T-helper 9 cell (primary cell): Measurements from ENCODE around the gene PIP4K2B.

Source experiments
- DNase-seq: peaks from one replicate; pipeline ENCODE4 v3.0.0-alpha.2; 2020

The PIP4K2B gene

DNA sequence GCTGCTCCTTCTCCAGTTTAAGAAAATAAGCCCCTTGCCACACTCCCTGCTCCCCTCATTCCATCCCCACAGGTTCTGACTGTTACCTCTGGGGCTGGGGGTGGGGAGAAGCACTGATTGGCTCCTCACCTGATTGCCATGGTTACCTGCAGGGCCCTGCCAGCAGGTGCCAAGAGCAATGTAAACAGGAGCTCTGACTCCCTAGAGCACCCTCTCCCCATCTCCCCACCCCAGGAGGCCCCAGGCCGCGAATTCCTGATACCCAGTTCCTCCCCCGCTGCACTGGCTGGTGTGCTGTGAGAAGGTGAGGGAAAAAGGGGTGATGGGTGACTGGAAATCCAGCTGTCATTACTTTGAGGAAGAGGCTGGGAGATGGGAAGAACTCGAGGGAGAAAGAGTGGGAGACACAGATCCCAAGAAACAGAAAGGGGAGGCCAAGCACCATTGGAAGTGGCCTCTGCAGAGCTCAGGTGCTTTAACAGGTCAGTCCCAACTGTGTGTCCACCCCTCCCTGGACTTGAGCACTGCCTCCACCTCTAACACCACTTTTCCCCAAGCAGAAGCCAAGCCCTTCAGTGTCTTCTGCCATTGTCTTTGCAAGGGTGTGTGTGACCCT, 55.7 kb downstream of the PIP4K2B start:
- no peak for DNase-seq

DNA sequence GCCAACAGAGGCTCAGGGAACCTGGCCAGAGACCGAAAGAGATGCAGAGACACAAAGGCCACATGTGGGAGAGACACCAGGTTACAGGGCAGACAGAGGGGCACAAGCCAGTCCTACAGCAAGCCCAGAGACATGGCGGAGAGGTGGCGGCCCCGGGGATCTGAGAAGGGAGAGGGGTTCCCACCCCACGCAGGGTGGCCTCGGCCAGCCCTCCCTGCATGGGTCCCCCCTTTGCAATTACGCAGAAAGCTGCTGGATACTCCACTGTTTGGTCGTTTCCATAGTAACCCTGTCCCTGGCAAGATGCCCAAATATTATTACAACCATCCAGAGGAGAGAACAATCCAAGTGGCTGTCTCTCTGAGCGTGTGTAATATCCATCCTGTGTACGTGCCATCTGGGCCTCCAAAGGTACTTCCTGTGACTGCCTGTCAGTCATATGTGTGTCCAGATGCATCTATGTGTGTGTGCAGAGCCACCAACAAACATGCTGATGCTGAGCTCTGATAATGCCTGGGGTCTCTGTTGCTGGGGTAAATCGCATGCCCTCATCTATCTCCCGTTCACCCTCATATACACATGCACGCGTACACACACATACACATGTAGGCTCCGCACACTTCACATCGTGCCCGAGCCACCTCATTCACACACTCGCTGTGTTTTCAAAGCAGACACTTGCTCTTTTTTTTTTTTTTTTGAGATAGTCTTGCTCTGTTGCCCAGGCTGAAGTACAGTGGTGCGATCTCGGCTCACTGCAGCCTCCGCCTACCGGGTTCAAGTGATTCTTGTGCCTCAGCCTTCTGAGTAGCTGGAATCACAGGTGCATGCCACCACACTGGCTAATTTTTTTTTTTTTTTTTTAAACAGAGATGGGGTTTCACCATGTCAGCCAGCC, 56.7 kb downstream of the PIP4K2B start:
- DNase-seq = no peak

DNA sequence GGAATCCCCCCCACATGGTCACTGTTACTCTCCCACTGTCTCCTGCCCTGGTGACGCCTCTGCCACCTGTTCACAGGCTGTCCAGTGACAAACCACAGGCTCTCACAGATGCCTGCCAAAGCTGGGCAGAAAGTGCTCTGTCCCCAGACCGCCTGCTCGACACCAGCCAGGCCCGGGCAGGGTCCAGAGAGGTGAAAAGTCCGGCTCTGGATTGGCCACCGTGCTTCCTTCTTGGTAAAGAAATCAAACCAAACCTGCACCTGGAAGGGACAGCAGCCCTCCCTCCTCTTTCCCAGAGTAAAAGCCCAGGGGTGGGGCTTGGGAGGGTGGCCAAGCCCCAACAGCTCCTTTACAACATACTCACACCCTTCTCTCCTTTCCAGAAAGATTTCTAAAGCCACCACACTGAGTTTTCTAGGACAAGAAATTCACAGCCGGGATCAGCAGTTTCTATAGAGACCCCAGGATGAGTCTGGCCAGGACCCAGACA, 57.4 kb downstream of the PIP4K2B start:
- no peak for DNase-seq

DNA sequence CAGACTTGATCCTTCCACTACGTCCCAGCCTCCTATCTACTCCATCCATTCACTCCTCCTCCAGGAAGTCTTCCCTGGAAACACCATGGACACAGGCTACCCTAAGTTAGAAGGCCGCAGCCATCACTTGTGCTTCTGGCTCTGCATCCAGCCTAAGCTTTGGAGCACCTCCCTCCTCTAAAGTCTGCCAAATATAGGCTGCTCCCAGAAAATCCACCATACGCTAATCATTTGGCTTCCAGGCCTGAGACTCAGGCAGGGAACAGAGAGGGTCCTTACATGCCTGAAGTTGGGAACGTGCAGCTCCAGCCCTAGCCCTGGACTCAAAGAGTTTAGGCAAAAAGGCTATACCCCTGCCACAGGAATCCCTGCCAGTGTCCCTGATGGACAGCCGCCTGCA, 57.9 kb downstream of the PIP4K2B start:
- DNase-seq = no peak

DNA sequence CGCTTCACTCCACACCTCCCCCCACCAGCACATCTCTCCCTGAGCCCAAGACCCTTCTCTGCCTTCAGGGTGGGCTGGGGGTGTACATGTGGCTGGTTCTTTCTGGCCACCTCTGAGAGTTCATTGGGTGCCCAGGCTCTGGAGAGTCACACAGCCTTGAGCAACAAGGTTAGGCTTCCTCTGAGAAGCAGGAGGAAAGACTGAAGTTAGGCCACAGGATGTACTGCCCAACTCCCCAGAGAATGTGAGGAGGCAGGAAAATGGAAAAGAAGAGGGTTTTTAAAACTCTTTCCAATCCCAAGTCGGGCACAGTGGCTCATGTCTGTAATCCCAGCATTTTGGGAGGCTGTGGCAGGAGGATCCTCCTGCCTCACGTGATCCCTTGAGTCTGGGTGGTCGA, 58.5 kb downstream of the PIP4K2B start:
- DNase-seq = no peak

DNA sequence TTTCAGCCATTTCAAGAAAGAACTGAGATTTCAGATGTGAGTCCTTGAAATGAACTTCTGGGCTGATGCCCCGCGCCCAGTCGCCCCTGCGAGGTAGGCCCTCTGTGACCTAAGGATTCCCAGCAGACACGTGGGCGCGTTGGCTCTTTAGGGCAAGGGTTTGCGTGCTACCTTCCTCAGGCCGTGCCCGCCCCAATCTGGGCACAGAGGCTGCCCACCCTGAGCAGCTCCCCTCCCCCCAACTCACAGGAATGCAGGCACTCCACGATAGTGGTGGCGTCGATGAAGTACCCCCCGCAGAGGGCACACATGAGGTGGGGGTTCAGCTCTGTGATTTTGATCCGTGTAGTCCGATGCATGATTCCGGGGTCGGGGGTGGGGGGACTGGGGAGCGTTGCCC, 59.3 kb downstream of the PIP4K2B start:
- DNase-seq = no peak

DNA sequence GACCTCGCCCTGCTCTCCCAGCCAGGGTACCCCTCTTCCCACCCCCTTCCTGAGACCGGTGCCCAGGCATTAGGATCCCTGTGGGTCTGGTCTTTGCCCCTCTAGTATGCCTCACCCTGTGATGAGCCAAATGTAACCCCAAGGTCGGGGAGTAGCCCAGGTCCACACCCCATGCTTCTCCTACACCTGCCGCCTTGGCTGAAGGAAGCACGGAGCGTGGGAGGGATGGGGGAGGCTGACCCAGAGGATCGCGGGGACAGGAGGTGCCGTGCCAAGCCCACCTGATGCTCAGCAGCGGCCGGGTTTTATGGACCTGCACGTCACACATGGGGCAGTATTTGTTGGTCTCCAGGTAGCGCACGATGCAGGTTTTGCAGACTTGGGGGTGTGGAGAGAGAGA, 60.1 kb downstream of the PIP4K2B start:
- DNase-seq = no peak

DNA sequence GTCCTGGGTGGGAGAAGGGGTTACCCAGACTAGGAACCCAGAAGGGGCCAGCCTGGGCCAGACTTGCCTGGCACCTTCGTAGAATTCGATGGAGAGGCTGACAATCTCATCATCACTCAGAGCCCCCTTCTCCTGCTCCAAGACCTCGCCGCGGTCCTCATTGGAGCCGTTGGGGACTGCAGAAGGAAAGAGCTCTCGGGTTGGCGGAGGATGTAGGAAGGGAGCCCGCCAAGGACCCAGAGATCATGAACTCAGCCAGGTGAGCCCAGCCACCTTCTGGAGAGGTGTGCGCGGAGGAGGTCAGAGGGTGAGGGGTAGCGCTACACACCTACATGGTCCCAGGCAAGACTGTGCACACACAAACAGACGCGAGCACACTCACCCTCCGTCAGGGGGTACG, 60.7 kb downstream of the PIP4K2B start:
- no peak for DNase-seq

DNA sequence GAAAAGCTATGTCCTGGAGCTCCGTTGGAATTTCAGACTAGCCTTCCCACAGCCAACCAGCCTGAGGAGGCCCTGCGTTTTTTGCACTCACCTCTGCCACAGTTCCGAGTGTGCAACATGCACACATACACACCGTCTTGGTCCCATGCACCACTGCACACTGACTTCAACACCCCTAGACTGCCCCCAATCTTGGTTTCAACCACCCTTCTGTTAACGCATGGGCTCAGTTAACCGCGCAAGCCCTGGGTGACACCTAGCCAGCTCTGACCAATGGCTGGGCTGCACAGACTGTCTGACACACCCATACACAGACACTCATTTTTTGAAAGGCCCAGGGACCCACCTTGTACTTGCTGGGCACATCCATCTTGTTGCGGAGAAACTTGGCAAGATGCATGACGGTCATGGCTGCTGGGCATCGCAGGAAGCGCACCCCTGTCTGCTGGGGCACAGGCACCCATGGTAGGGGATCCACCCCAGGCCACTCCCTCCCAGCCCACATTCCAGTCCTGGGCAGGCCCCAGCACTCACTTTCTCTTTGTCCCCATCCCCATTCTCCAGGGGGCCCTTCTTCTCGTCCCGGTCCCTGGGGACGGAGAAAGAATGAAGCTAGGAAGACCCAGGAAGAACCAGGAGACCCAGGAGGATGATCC, 61.2 kb downstream of the PIP4K2B start:
- no peak for DNase-seq

DNA sequence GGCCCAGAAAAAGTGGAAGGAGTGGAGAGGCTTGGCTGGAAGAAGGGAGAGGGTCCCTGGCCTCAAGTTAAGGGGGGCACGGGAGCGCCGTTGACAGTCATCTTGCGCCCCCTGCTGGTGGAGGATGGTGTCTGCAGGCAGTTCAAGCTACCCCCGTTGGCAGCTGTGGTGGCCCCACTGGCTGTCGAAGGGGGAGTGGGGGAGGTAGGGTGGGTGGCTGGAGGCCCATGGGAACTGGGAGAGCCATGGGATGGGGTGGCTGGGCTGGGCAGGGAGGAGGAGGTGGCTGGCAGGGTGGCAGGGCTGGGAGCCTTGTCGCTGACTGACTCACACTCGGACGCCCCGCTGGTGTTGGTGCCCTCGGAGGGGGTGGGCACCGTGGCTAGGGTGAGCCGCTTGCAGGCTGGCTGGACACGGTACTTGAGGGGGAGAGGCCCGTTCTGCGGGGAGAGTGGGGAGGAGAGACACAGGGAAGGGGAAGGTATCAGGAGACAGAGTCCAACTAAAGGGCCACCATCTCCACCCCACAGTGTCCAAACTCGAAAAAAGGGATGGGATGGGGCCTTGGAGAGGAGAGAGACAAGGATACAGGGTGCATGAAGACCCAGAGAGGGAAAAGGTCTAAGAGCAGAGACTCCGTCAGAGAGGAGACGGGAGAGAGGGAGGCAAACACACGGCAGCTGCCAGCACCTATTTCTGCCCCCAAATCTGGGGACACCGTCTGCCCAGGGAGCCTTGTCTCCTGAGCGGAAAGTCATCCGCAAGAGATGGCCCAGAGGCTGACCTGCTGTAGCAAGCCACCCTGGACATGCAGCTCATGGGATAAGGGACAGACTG, 64.0 kb downstream of the PIP4K2B start:
- peak; percentile 81 for DNase-seq

DNA sequence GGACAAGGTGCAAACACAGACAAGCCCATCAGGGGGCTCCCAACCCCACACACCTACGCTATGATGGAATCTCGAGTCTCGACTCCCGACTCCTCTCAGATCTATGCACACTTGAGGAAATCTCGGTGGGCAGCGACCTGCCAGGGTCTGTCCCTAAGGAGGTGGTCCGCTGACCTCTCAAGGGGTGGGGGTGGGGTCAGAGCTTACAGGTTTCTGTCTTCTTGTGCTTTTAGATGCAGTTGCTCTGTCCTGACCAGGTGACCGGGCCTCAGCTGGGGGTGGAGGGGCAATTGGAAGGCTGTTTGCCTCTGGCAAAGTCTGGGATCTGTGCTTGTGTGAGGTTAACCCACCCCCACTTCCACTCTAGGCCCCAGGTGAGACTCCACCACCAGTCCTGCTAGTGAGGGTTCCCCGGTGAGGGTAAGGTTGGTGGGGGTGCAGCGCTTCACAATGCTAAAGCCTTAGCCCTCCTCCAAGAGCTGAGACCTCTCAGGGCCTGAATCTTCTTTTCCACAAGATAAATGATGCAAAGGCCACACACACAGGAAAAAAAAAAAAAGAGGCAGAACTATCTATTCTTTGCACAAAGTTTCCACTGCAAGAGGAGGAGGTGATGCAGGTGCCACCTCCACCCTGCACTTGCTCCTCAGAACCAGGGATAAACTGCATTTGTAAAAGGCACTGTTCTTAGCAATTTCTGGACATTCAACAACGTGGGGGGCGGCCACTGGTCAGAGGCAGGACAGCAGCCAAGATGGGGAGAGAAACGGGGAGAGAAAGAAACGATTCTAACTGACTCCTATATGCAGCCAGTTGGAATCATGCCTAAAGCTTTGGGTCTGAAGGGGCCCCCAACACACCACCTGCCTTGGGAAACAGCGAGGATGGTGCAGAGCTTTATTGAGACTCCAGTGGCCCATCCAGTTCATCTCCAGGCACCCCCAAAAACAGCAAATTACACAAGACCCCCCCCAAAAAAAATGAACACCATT, 65.1 kb downstream of the PIP4K2B start:
- DNase-seq = no peak

DNA sequence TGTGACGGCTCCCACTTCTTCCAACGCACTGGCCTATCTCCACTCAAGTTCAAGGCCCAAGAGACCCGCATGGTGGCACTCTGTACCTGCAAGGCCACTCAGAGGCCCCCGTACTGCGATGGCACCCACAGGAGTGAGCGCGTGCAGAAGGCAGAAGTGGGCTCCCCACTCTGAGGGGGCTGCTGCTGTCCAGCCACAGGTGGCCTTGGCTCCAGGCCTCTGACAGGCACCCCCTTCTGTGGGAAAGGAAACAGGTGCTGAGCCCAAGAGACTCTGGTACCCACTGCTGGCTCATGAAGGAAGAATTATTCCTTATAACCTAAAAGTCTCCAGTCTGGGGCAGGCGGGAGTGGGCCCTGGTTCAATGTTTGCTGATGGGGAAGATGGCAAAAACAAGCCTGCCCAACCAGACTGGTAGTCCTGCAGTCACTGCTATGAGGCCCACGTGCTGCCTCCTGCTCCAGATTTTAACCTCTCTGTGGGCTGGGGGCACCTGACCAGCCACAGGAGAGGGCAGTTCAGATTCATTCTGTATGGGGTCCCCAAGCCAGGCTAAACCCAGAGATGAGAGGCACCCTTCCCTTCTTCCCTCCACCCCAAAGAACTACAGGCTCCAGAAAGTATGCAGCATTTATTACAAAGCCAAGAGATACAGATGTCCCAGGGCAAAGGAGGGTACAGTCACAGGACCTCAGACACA, 65.9 kb downstream of the PIP4K2B start:
- no peak for DNase-seq

DNA sequence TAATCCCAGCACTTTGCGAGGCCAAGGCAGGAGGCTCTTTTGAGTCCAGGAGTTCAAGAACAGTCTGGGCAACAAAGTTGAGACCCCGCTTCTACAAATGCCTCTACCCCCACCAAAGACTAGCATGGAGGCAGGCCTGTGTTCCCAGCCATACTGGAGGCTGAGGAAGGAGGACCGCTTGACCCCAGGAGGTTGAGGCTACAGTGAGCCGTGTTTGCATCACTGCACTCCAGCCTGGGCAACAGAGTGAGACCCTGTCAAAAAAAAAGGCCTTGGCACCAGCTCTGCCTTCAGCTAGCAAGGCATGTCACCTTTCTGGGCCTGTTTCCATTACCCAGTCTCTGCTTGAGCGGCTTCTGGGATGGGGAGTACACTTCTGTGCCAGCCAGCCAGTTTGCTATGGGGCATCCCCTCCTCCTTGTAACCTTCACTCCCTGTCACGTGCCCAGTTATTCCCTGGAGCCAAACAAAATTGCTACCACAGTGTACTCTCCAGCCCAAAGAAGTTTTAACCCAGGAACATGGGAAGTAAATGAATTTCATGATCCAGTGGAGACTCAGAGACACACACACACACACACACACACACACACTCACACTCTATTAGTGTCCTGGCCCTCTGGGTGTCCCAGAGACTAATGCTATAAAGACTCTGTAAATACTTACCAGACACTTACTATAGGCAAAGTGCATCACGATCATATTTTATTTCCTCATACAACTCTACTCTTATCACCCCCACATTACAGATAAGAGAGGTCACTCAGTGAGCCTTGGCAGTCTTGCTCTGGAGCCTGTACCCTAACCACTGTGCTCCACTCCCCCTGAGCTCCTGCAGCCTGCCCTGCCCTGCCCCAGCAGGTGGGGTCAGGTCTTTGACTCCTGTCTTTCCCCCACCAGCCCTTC, 66.7 kb downstream of the PIP4K2B start:
- DNase-seq = no peak

DNA sequence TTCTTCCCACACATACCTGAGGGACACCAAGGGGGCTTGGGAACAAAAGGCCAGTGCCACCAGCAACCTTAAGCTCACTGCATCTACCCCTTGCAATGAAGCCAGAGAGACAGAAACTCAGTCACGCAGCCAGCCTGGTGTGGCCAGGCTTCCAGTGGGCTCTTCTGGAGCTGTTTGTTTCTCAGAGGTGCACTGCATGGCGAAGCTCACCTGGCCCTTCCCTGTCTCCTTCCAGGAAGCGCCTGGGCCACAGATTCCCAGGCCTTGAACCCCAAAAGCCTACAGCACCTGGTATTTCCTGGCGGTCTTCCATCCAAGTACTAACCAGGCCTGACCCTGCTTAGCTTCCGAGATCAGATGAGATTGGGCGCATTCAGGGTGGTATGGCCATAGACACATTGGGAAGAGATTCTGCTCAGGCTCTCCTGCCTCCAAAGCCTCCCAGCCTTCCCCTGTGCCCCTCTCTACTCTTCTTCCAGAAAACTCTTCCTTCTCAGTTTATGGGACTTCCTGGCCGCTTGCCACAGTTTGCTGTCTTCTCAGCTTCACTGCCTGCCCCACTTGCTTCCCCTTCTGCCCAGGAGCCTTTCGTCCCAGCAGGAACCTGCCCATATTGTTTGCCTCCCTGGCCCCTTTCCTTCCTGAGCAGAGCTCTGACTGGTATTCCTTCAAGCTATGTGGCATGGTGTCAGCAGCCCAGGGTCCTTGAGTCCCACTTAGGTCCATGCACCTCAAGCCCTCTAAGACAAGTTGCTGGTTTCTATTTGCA, 67.6 kb downstream of the PIP4K2B start:
- no peak for DNase-seq

DNA sequence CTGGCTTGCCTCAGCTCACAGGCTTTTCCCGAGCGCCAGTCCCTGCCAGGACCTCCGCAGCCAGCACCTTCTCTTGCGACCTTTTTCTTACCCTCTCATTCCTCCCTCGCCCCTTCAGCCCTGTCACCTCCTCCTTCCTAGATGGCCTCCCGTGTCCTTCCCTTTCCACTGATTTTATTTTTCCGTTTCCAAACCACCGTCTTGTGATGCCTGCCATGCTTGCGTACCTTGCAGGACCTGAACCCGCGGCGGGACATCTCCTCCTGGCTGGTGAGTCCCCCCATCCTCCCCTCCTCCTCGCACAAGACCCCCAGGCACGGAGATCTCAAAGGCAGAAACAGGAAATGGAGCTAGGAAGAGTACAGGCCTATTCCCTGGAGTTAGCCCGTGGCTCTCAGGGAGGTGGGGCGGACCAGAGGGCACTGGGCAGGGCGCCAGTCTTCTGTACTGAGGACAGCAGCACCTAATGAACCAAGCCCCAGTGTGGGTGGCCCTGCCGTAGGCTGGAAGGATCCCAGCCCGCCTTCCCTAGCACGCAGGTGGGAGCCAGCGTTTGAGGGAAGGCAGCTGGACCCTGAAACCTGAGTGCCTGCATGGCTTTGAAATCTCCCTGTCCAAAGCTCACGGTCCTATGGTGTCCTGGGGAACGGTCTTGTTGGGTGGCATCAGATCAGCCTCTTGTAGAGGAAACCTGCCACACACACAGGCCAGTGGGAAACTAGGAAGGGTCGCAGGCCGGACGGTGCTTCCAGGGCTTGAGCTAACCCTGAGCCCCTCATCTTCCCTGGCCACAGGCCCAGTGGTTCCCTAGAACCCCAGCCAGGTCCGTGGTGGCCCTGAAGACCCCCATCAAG, 68.6 kb downstream of the PIP4K2B start:
- DNase-seq = no peak

DNA sequence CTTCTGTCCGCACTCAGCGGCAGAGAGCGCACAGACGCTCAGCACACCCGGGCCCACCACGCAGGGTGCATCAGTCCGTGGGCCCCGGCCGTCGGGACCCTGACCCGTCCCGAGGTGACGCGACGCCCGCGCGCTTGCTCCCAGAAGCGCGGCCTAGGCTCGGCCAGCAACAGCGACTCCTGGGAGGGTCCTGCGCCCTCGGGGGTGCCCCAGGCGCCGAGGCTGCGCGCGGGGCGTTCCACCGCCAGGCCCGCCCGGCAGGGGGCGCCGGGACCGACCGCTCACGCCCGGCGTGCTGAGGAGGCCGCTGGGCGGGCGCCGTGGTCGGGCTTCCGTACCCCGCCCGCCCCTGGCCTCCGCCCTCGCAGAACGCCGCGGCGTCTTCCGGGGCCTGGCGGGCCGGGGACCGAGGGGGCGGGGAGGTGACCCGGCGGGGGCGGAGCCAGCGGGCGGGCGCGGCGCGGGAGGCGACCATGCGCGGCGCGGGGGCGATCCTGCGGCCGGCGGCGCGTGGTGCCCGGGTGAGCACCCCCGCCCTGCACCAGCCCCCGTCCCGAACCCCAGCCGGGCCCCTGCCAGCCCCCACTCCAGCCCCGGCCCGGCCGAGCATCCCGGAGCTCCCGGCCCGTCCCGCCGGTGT, 69.3 kb downstream of the PIP4K2B start, which contains the start of gene CISD3:
CISD3 (plus strand) TSS at position 456 of the 640 bp plus-strand sequence; CDS start at position 474, 18 bp downstream.
- peak; percentile 80 for DNase-seq

DNA sequence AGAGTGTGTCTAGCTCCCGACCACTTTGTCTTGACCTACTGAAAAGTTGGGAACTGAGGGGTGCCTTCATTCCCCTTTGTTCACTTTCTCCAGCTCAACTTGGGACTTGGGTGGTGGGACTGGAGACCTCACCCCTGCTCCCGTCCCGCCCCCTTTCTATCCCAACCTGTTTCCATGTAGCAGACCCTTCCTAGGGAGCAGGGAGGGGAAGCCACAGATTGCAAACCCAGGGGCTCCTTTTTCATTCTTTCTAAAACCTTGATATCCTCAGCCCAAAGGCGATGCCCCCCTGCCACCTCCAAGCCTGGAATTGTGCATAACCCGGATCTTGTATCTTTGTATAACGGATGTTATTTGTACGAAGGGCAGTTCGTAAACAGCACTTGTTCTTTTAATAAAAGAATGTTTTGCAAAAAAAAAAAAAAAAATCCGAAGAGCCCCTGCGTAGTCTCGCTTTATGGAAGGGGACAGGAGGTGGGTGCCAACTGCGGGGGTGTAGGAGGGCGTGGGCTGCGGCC, 69.9 kb downstream of the PIP4K2B start:
- no peak for DNase-seq
